Hepatocyte (in vitro differentiated cells): ENCODE results near the gene RABL3.

ENCODE experiments used
- EZH2 ChIP-seq: fragments of 200-600 bp; sonication (generic); IDR thresholded peaks from 2 replicates; pipeline ENCODE4 v1.6.1; 2016; ENCODE audit warnings: antibody characterized with exemption, mild to moderate bottlenecking, borderline replicate concordance
- EZH2phosphoT487 ChIP-seq: fragments of 200-600 bp; sonication (generic); IDR thresholded peaks from one replicate; pipeline ENCODE4 v1.6.1; 2018; ENCODE audit warnings: antibody characterized with exemption, mild to moderate bottlenecking, low read depth, moderate library complexity; ENCODE audit not compliant: unreplicated experiment, severe bottlenecking
- TF ChIP-seq, protein P1 (sequence below): fragments of 200-600 bp; sonication (generic); IDR thresholded peaks from 2 replicates; pipeline ENCODE4 v1.5.1; 2016; ENCODE audit warnings: antibody characterized with exemption, mild to moderate bottlenecking; ENCODE audit not compliant: poor library complexity

- TF ChIP-seq, protein P1, sequence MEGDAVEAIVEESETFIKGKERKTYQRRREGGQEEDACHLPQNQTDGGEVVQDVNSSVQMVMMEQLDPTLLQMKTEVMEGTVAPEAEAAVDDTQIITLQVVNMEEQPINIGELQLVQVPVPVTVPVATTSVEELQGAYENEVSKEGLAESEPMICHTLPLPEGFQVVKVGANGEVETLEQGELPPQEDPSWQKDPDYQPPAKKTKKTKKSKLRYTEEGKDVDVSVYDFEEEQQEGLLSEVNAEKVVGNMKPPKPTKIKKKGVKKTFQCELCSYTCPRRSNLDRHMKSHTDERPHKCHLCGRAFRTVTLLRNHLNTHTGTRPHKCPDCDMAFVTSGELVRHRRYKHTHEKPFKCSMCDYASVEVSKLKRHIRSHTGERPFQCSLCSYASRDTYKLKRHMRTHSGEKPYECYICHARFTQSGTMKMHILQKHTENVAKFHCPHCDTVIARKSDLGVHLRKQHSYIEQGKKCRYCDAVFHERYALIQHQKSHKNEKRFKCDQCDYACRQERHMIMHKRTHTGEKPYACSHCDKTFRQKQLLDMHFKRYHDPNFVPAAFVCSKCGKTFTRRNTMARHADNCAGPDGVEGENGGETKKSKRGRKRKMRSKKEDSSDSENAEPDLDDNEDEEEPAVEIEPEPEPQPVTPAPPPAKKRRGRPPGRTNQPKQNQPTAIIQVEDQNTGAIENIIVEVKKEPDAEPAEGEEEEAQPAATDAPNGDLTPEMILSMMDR = no peak
- no peak for TF ChIP-seq EZH2
- TF ChIP-seq EZH2phosphoT487 = no peak
These were observed 56.9 kb downstream of the RABL3 start for GRCh38 chr3:120685411-120685810.
